Inflammatory macrophage (primary cell): ENCODE results near the gene NT5C3B.
"Not testable (repeated sequence)": the region's sequence is repeated elsewhere in the genome, so short reads cannot be mapped to it uniquely, and the experiment has no call there.

Experiments
- DNase-seq, 2 donors: peaks; one replicate each; pipeline ENCODE4 v3.0.0-alpha.2; 2020 to 2022

NT5C3B gene

GRCh38 chr17:41782142-41782541, 53.9 kb downstream of the NT5C3B start:
- DNase-seq = no peak

- DNase-seq = no peak
Observed at GRCh38 chr17:41781404-41782110, 54.5 kb downstream of the NT5C3B start.

DNA sequence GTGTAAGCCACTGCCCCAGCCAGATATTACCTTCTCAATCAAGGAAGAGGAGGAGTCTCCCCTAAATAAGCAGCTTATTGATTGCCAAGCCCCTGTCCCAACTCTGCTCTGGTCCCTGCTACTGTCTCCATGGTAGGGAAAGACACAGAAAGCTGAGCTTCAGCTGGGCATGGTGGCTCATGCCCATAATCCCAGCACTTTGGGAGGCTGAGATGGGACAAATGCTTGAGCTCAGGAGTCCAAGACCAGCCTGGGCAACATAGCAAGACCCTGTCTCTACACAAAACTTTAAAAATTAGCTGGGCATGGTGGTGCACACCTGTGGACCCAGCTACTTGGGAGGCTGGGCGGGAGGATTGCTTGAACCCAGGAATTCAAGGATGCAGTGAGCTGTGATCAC, 56.1 kb downstream of the NT5C3B start:
- no peak for DNase-seq

- no peak for DNase-seq
Observed at GRCh38 chr17:41777574-41778188, 58.4 kb downstream of the NT5C3B start.

GRCh38 chr17:41777157-41777573, 58.9 kb downstream of the NT5C3B start:
- no peak for DNase-seq

DNA sequence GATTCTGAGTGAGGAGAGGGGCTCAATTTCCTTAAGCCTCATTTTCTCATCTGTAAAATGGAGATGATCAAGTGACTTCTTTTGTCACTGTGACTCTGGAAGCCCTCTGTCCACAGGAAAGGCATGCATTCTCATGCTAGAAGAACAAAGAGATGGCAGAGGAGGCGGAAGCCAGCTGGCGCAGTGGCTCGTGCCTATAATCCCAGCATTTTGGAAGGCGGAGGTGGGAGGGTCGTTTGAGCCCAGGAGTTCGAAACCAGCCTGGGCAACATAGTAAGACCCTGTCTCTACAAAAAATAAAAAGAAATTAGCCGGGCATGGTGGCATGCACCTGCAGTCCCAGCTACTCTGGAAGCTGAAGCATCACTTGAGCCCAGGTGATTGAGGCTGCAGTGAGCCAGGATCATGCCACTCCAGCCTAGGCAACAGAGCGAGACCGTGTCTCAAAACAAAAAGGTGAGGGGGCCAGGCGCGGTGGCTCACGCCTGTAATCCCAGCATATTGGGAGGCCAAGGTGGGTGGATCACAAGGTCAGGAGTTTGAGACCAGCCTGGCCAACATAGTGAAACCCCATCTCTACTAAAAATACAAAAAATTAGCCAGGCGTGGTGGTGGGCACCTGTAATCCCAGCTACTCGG, 59.7 kb downstream of the NT5C3B start:
- not testable (repeated sequence) for DNase-seq

DNA sequence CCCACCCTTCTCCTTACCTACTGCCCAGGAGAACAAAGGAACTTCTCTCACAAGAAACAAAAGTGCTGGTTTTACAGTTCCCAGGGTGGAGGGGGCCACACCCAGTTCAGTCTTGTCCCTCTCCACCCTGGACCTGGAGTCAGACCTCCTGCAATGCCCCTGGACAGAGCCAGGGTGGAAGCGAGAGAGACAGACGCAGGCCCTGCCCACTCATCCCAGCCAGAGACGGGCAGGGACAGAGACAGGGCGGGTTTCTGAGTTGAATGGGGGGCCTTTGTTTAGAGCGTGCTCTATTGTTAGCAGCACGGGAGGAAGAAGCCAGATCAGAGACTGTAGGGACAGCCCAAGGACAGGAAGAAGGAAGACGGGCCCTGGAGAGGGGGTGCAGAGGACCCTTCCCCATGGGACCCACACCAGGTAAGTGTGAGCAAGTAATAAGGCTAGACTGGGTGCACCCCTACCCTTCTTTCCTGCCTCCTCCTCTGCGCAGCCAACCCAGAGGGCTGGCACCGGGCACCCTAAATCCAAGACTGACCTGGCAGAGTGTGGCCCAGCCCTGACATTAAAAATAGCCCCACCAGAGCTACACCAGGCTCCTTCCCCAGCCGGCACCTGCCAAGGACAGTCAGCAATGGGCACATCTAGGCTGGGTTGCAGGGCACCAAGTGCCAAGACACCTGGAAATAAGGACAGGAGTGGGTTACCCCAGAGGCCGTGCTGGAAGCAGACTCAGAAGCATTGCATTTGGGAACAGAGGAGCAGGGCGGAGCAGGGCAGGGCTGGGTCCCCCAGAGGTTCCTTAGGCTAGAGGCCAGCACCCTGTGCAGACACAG, 60.4 kb downstream of the NT5C3B start:
- DNase-seq = no peak
